Fibroblast of lung (primary cell): ENCODE results near the gene PDE9A. TPM values are rescaled to one million over a fixed set of nuclear protein-coding genes. Genes with fewer than 3 reads are reported as not detected.

Experiments used
- DNase-seq, 2 donors: peaks; one replicate each; pipeline versions ENCODE4 v3.0.0 to v3.0.0-alpha.2; 2010; ENCODE audit warnings: low read depth in 2 of 2
- H2AFZ ChIP-seq: 2 replicates; pipeline ENCODE4 v1.5.1; 2012; ENCODE audit warnings: low read length, control low read depth, inconsistent platforms
- H3K27ac ChIP-seq: 2 replicates; pipeline ENCODE4 v1.5.1; 2011; ENCODE audit warnings: low read length, control low read depth; ENCODE audit not compliant: insufficient read depth
- H3K27me3 ChIP-seq: 2 replicates; pipeline ENCODE4 v1.5.1; 2011; ENCODE audit warnings: mild to moderate bottlenecking, low read length; ENCODE audit not compliant: control insufficient read depth, insufficient read depth
- H3K36me3 ChIP-seq: 2 replicates; pipeline ENCODE4 v1.5.1; 2011; ENCODE audit warnings: low read length; ENCODE audit not compliant: control insufficient read depth, insufficient read depth
- H3K4me1 ChIP-seq: 2 replicates; pipeline ENCODE4 v1.5.1; 2011; ENCODE audit warnings: low read length; ENCODE audit not compliant: control insufficient read depth, insufficient read depth; ENCODE audit errors: extremely low read depth
- H3K4me2 ChIP-seq: 2 replicates; pipeline ENCODE4 v1.5.1; 2011; ENCODE audit warnings: low read length, control low read depth; ENCODE audit not compliant: insufficient read depth; ENCODE audit errors: extremely low read depth
- H3K4me3 ChIP-seq, 4 experiments: fragments of 200-600 bp in 1 of 4; sonication (generic) in 1 of 4; replicated peaks in 1 of 4; 2 replicates each; pipeline ENCODE4 v1.5.1; 2011 to 2016; ENCODE audit warnings: low read length in 4 of 4, low read depth in 3 of 4, mild to moderate bottlenecking in 3 of 4, control low read depth in 2 of 4, inconsistent platforms in 1 of 4, mixed read lengths in 1 of 4; ENCODE audit not compliant: insufficient read depth in 1 of 4; ENCODE audit errors: control extremely low read depth in 1 of 4
- H3K79me2 ChIP-seq: 2 replicates; pipeline ENCODE4 v1.5.1; 2012; ENCODE audit warnings: mild to moderate bottlenecking, low read length, inconsistent platforms; ENCODE audit not compliant: control insufficient read depth, insufficient read depth
- H3K9ac ChIP-seq: 2 replicates; pipeline ENCODE4 v1.5.1; 2011; ENCODE audit warnings: mild to moderate bottlenecking, low read length, control low read depth; ENCODE audit not compliant: insufficient read depth
- H3K9me3 ChIP-seq: 2 replicates; pipeline ENCODE4 v1.5.1; 2012; ENCODE audit warnings: low read depth, low read length; ENCODE audit not compliant: control insufficient read depth, insufficient read depth
- H4K20me1 ChIP-seq: 2 replicates; pipeline ENCODE4 v1.5.1; 2011; ENCODE audit warnings: low read length; ENCODE audit not compliant: control insufficient read depth, insufficient read depth; ENCODE audit errors: extremely low read depth
- EZH2 ChIP-seq: IDR thresholded peaks from 2 replicates; pipeline ENCODE4 v1.5.1; 2012; ENCODE audit warnings: low read length, control low read depth, mild to moderate bottlenecking; ENCODE audit errors: missing control alignments
- polyA plus RNA-seq, 2 donors: library from polyadenylated mRNA; depleted of rRNA in 1 of 2; stranded (reverse) in 1 of 2; unstranded in 1 of 2; fragments of >200 nt; gene quantifications; 2 replicates each; pipeline ENCODE4 v1.2.1, GENCODE V29; 2011 to 2012; ENCODE audit warnings: missing spikeins in 1 of 2
- total RNA-seq: library from RNA; depleted of rRNA; stranded (reverse); fragments of >200 nt; gene quantifications from 2 replicates; pipeline ENCODE4 v1.2.1, GENCODE V29; 2014
- TF ChIP-seq, protein P1 (sequence below), 2 donors: IDR thresholded peaks in 1 of 2; conservative IDR thresholded peaks in 1 of 2; 1 replicate in 1 of 2; 2 replicates in 1 of 2; pipeline ENCODE4 v1.5.1; 2011 to 2012; ENCODE audit warnings: low read length in 2 of 2, control low read depth in 1 of 2, inconsistent platforms in 1 of 2, low read depth in 1 of 2, mild to moderate bottlenecking in 1 of 2

PDE9A gene
- total and polyA plus RNA-seq, 2 donors (not counting 1 experiment from before 2014, with no cell fraction given), result 1.8 to 4.4 TPM

DNA sequence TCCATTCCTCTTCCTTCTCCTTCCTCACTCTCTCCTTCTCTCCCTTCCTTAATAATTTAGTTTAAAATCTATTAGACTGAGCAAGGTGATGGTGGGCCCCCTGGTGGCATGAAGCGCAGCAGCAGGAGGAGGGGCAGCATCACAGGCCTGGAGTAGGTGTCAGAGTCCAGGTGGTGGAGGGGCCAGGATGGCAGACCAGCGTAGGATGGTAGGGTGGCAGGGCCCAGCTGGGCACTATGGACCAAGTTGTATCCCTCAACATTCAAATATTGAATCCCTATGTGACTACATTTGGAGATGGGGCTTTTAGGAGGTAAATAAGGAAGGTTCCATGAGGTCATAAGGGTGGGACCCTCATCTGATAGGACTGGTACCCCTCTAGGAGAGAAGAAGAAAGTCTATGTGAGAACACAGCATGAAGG is 164.9 kb downstream of the PDE9A start:
- Histone ChIP-seq H3K9ac (no peak overlapping the region), H2AFZ (no peak overlapping the region), H3K4me1 (no peaks in the 10 kb centered on the region), H3K36me3 (no peaks in the 10 kb centered on the region), H3K9me3 (no peaks in the 10 kb centered on the region), H3K4me3 (no peak overlapping the region), H3K79me2 (no peaks in the 10 kb centered on the region), H3K27me3 (no peaks in the 10 kb centered on the region), H3K27ac (no peak overlapping the region), H4K20me1 (no peaks in the 10 kb centered on the region), H3K4me2 (no peak overlapping the region)
- TF ChIP-seq, protein P1, sequence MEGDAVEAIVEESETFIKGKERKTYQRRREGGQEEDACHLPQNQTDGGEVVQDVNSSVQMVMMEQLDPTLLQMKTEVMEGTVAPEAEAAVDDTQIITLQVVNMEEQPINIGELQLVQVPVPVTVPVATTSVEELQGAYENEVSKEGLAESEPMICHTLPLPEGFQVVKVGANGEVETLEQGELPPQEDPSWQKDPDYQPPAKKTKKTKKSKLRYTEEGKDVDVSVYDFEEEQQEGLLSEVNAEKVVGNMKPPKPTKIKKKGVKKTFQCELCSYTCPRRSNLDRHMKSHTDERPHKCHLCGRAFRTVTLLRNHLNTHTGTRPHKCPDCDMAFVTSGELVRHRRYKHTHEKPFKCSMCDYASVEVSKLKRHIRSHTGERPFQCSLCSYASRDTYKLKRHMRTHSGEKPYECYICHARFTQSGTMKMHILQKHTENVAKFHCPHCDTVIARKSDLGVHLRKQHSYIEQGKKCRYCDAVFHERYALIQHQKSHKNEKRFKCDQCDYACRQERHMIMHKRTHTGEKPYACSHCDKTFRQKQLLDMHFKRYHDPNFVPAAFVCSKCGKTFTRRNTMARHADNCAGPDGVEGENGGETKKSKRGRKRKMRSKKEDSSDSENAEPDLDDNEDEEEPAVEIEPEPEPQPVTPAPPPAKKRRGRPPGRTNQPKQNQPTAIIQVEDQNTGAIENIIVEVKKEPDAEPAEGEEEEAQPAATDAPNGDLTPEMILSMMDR (conservative IDR thresholded peaks at IDR 0.05 in 1 of 2, IDR thresholded peaks at IDR 0.05 in 1 of 2; ENCODE audit: low read depth in 1 of 2, low read length in 2 of 2), result peak; percentile 62 to 87
- no peak for TF ChIP-seq EZH2
- peak; percentile 36 to 61 for DNase-seq

DNA sequence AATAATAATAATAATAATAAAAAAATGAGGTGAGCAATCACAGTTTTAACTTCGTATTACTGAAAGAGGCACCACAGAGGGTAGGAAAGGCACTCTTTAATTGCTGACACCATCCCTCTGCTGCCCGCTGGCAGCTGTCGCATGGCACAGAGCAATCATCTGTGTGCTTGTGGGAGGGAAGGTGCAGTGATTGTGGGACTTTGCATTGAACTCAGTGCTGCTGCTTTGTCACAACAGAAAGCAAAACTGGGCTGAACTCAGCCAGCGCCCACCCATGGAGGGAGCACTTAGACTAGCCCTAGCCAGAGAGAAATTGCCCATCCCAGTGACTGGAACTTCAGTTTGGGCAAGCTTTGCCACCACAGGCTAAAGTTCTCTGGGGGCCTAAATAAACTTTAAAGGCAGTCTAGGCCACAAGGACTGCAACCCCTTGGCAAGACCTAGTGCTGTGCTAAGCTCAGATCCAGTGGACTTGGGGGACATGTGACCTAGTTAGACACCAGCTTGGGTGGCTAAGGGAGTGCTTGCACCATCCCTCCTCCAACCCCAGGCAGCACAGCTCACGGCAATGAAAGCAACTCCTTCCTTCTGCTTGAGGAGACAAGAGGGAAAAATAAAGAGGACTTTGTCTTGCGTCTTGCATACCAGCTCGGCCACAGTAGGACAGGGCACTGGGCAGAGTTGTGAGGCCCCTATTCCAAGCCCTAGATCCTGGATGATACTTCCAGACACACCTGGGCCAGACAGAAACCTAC is 166.6 kb downstream of the PDE9A start:
- Histone ChIP-seq H3K79me2 (no peaks in the 10 kb centered on the region), H3K36me3 (no peaks in the 10 kb centered on the region), H3K9ac (no peak overlapping the region), H3K27ac (no peak overlapping the region), H3K4me1 (no peaks in the 10 kb centered on the region), H3K9me3 (no peaks in the 10 kb centered on the region), H2AFZ (no peak overlapping the region), H3K27me3 (no peaks in the 10 kb centered on the region), H3K4me2 (no peak overlapping the region), H4K20me1 (no peaks in the 10 kb centered on the region), H3K4me3 (no peak overlapping the region)
- no peak for TF ChIP-seq EZH2
- TF ChIP-seq, protein P1 (conservative IDR thresholded peaks at IDR 0.05 in 1 of 2, IDR thresholded peaks at IDR 0.05 in 1 of 2; ENCODE audit: low read depth in 1 of 2, low read length in 2 of 2), result no peak
- DNase-seq, result no peak

DNA sequence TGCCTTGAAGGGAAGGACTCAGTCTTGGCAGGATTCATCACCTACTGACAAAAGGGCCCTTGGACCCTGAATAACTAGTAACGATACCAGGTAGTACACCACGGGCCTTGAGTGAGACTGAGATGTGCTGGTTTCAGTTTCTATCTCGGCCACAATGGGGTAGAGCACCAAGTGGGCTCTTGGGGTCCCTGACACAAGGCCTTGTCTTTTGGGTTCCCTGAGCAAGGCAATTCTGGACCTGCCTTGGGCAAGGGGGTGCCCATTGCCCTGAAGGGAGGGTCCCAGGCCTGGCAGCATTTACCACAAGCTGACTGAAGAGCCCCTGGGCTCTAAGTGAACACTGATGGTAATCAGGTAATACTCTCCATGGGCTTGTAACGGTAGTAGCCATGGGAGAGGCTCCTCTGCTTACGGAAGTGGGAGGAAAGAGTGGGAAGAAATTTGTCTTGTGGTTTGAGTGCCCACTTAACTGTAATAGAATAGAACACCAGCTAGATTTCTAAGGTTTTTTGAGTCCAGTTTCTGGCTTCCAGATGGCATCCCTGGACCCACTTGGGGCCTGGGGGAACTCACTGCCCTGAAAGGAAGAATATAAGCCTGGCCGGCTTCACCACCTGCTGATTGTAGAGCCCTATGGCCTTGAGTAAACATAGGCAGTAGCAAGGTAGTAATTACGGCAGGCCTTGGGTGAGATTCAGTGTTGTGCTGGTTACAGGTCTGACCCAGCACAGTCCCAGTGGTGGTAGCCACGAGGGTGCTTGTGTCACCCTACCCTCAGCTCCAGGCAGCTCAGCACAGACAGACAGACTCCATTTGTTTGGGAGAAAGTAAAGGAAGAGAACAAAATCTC is 167.4 kb downstream of the PDE9A start:
- TF ChIP-seq EZH2, result no peak
- TF ChIP-seq, protein P1 (conservative IDR thresholded peaks at IDR 0.05 in 1 of 2, IDR thresholded peaks at IDR 0.05 in 1 of 2; ENCODE audit: low read depth in 1 of 2, low read length in 2 of 2), result no peak
- H3K4me3 ChIP-seq, result no peak overlapping the region
- no peaks in the 10 kb centered on the region for H3K4me1 ChIP-seq
- H3K27ac ChIP-seq, result no peak overlapping the region
- no peaks in the 10 kb centered on the region for H3K36me3 ChIP-seq
- no peaks in the 10 kb centered on the region for H3K9me3 ChIP-seq
- H3K9ac ChIP-seq, result no peak overlapping the region
- DNase-seq, result no peak
- no peaks in the 10 kb centered on the region for H4K20me1 ChIP-seq
- no peaks in the 10 kb centered on the region for H3K27me3 ChIP-seq
- H3K79me2 ChIP-seq, result no peaks in the 10 kb centered on the region
- H2AFZ ChIP-seq, result no peak overlapping the region
- H3K4me2 ChIP-seq, result no peak overlapping the region
